WTC11 (cell line): ENCODE data around the gene ALAD.

Experiments
- HMGA2 ChIP-seq: fragments of 250-450 bp; sonication (Bioruptor Pico); IDR thresholded peaks from 2 replicates; pipeline ENCODE4 v1.4.0; 2021; ENCODE audit warnings: mild to moderate bottlenecking, moderate library complexity
- NFE2L1 ChIP-seq: sonication (generic); formaldehyde crosslinking; IDR thresholded peaks from 2 replicates; pipeline ENCODE4 v1.8.1; 2023; ENCODE audit warnings: missing genetic modification reagents
- ZNF423 ChIP-seq: fragments of 250-450 bp; sonication (Bioruptor Pico); IDR thresholded peaks from 2 replicates; pipeline ENCODE4 v2.1.2; 2022; ENCODE audit warnings: mild to moderate bottlenecking, moderate library complexity
- TF ChIP-seq, protein P1 (sequence below): sonication (generic); formaldehyde crosslinking; IDR thresholded peaks from 2 replicates; pipeline ENCODE4 v1.8.0; 2022; ENCODE audit warnings: mild to moderate bottlenecking, missing genetic modification reagents
- TF ChIP-seq, protein P2 (sequence below): fragments of 200-600 bp; IDR thresholded peaks from 2 replicates; pipeline ENCODE4 v1.8.0; 2022; ENCODE audit warnings: antibody characterized with exemption
- TF ChIP-seq, protein P3 (sequence below): sonication (generic); formaldehyde crosslinking; IDR thresholded peaks from 2 replicates; pipeline ENCODE4 v1.8.1; 2023; ENCODE audit warnings: mild to moderate bottlenecking, missing genetic modification reagents
- TF ChIP-seq, protein P4 (sequence below): sonication (generic); formaldehyde crosslinking; conservative IDR thresholded peaks from 2 replicates; pipeline ENCODE4 v1.8.1; 2023; ENCODE audit warnings: mild to moderate bottlenecking, low read depth, missing genetic modification reagents, moderate library complexity

DNA sequence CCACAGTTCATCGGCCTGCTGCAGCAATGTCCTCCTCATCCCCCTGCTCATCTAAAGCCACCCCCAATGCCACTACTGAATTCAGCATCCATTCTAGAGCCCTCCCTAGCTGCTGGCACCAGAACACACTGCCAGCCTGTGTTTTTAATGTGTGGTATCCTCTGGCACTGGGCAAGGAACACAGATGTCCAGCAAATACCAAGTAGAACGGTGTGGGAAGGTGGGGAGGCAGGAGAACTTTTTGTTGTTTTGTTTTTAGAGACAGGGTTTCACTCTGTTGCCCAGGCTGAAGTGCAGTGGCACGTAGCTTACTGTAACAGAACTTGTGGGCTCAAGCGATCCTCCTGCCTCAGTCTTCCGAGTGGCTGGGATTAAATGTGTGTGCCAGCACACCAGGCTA, 29.0 kb downstream of the ALAD start:
- TF ChIP-seq, protein P1, sequence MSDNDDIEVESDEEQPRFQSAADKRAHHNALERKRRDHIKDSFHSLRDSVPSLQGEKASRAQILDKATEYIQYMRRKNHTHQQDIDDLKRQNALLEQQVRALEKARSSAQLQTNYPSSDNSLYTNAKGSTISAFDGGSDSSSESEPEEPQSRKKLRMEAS (CRISPR knock-in tag), result no peak
- TF ChIP-seq, protein P2, sequence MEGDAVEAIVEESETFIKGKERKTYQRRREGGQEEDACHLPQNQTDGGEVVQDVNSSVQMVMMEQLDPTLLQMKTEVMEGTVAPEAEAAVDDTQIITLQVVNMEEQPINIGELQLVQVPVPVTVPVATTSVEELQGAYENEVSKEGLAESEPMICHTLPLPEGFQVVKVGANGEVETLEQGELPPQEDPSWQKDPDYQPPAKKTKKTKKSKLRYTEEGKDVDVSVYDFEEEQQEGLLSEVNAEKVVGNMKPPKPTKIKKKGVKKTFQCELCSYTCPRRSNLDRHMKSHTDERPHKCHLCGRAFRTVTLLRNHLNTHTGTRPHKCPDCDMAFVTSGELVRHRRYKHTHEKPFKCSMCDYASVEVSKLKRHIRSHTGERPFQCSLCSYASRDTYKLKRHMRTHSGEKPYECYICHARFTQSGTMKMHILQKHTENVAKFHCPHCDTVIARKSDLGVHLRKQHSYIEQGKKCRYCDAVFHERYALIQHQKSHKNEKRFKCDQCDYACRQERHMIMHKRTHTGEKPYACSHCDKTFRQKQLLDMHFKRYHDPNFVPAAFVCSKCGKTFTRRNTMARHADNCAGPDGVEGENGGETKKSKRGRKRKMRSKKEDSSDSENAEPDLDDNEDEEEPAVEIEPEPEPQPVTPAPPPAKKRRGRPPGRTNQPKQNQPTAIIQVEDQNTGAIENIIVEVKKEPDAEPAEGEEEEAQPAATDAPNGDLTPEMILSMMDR, result no peak
- TF ChIP-seq NFE2L1 (CRISPR knock-in tag) (no peak), ZNF423 (no peak), HMGA2 (CRISPR knock-in tag) (no peak)
- TF ChIP-seq, protein P3, sequence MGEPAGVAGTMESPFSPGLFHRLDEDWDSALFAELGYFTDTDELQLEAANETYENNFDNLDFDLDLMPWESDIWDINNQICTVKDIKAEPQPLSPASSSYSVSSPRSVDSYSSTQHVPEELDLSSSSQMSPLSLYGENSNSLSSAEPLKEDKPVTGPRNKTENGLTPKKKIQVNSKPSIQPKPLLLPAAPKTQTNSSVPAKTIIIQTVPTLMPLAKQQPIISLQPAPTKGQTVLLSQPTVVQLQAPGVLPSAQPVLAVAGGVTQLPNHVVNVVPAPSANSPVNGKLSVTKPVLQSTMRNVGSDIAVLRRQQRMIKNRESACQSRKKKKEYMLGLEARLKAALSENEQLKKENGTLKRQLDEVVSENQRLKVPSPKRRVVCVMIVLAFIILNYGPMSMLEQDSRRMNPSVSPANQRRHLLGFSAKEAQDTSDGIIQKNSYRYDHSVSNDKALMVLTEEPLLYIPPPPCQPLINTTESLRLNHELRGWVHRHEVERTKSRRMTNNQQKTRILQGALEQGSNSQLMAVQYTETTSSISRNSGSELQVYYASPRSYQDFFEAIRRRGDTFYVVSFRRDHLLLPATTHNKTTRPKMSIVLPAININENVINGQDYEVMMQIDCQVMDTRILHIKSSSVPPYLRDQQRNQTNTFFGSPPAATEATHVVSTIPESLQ (CRISPR knock-in tag), result no peak
- TF ChIP-seq, protein P4, sequence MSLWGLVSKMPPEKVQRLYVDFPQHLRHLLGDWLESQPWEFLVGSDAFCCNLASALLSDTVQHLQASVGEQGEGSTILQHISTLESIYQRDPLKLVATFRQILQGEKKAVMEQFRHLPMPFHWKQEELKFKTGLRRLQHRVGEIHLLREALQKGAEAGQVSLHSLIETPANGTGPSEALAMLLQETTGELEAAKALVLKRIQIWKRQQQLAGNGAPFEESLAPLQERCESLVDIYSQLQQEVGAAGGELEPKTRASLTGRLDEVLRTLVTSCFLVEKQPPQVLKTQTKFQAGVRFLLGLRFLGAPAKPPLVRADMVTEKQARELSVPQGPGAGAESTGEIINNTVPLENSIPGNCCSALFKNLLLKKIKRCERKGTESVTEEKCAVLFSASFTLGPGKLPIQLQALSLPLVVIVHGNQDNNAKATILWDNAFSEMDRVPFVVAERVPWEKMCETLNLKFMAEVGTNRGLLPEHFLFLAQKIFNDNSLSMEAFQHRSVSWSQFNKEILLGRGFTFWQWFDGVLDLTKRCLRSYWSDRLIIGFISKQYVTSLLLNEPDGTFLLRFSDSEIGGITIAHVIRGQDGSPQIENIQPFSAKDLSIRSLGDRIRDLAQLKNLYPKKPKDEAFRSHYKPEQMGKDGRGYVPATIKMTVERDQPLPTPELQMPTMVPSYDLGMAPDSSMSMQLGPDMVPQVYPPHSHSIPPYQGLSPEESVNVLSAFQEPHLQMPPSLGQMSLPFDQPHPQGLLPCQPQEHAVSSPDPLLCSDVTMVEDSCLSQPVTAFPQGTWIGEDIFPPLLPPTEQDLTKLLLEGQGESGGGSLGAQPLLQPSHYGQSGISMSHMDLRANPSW (CRISPR knock-in tag), result no peak
